Stimulated activated naive B cell treated with anti-CD40 and anti-IgM and Interleukin-4, amounts not matched to agents 10 μg/mL and 1 μg/mL and 100 μg/mL, for 72 hours (primary cell): Measurements from ENCODE around the gene MYOZ2.

ENCODE experiments used
- ATAC-seq, 2 donors: fragments of 150-1000 bp; cut with Tn5 transposase; replicated peaks; 2 replicates each; pipeline ENCODE4 v1.10.0; 2021; ENCODE audit warnings: moderate library complexity in 1 of 2
- DNase-seq: peaks from one replicate; pipeline ENCODE4 v3.0.0; 2021
- H3K27ac Mint-ChIP-seq: one replicate; pipeline ENCODE4 v1.8.0; 2022; ENCODE audit warnings: mild to moderate bottlenecking, mixed read lengths
- H3K27me3 Mint-ChIP-seq, 2 donors: one replicate each; pipeline ENCODE4 v1.8.0; 2022; ENCODE audit warnings: mixed read lengths in 2 of 2
- H3K36me3 Mint-ChIP-seq, 2 donors: one replicate each; pipeline ENCODE4 v1.8.0; 2022; ENCODE audit warnings: mixed read lengths in 2 of 2, mild to moderate bottlenecking in 1 of 2
- H3K4me1 Mint-ChIP-seq, 2 donors: one replicate each; pipeline ENCODE4 v1.8.0; 2022; ENCODE audit warnings: mixed read lengths in 2 of 2, mild to moderate bottlenecking in 1 of 2
- H3K4me3 Mint-ChIP-seq, 2 donors: one replicate each; pipeline ENCODE4 v1.8.0; 2022; ENCODE audit warnings: mild to moderate bottlenecking in 2 of 2, mixed read lengths in 2 of 2, moderate library complexity in 1 of 2
- H3K9me3 Mint-ChIP-seq, 2 donors: one replicate each; pipeline ENCODE4 v1.8.0; 2022; ENCODE audit warnings: mixed read lengths in 2 of 2, mild to moderate bottlenecking in 1 of 2

MYOZ2 gene

DNA sequence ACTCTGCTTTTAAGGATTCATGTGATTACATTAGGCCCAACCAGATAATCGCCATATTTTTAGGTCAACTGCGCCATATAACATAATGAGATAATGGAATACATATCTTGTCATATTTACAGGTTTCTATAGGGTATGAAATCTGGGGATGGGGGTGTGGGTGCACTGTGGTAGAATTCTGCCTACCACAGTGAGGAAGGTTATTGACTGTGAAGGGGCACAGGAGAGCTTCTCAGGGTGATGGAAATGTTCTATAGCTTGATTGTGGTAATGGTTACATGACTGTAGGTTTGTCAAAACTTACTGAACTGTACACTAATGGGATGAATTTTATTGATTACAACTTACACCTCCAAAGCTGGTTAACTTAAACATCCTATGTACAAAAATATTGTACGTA is 92.8 kb downstream of the MYOZ2 start:
- no peak overlapping the region for H3K4me3 Mint-ChIP-seq
- no peak overlapping the region for H3K27ac Mint-ChIP-seq
- no peaks in the 10 kb centered on the region for H3K27me3 Mint-ChIP-seq
- peaks cover 0 to 2% of the 10 kb centered on the region in 2 donors for H3K9me3 Mint-ChIP-seq
- H3K36me3 Mint-ChIP-seq = peaks cover 7 to 20% of the 10 kb centered on the region in 2 donors
- ATAC-seq (no peak), DNase-seq (no peak)
- peaks cover 9 to 16% of the 10 kb centered on the region in 2 donors for H3K4me1 Mint-ChIP-seq

GRCh38 chr4:119229908-119230687 is 94.5 kb downstream of the MYOZ2 start:
- peaks cover 16 to 23% of the 10 kb centered on the region in 2 donors for H3K4me1 Mint-ChIP-seq
- no peaks in the 10 kb centered on the region for H3K9me3 Mint-ChIP-seq
- no peak overlapping the region for H3K27ac Mint-ChIP-seq
- H3K27me3 Mint-ChIP-seq = no peaks in the 10 kb centered on the region
- no peak overlapping the region for H3K4me3 Mint-ChIP-seq
- ATAC-seq = no peak
- peaks cover 1 to 13% of the 10 kb centered on the region in 2 donors for H3K36me3 Mint-ChIP-seq
- no peak for DNase-seq

DNA sequence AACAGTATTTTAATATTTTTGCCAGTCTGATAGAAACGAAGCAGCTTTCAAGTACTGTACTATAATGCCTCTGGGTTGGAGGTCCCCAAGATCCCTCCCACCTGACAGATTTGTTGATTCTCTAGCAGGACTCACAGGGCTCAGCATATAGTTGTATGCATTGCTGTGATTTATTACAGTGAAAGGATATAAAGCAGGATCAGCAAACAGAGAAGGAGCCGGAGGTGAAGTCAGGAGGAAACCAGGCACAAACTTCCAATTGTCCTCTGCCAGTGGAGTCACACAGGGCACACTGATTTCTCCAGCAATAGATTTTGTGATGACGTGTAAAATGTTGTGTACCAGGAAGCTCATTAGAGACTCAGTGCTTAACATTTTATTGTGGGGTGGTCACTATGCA is 95.9 kb downstream of the MYOZ2 start:
- peaks cover 16 to 23% of the 10 kb centered on the region in 2 donors for H3K4me1 Mint-ChIP-seq
- peaks cover 4 to 18% of the 10 kb centered on the region in 2 donors for H3K36me3 Mint-ChIP-seq
- ATAC-seq (no peak), DNase-seq (no peak)
- no peak overlapping the region for H3K4me3 Mint-ChIP-seq
- H3K27me3 Mint-ChIP-seq = no peaks in the 10 kb centered on the region
- no peak overlapping the region for H3K27ac Mint-ChIP-seq
- H3K9me3 Mint-ChIP-seq = no peaks in the 10 kb centered on the region

DNA sequence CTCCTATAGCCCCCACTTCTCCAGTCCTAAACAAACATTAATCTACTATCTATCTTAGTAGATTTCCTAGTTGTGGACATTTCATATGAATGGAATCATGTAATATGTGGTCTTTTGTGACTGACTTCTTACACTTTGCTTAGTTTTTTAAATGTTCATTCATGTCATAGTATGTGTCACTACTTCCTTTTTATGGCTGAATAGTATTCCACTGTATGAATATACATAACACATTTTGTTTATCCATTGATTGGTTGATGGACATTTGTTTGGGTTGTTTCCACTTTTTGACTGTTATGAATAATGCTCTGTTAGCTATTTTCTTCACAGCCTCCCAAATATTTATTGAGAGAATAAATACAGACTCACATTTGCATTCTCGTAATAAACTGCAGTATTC is 96.7 kb downstream of the MYOZ2 start:
- Mint-ChIP-seq H3K27me3 (no peaks in the 10 kb centered on the region), H3K4me1 (peaks cover 16 to 23% of the 10 kb centered on the region in 2 donors), H3K36me3 (peaks cover 7 to 14% of the 10 kb centered on the region in 2 donors), H3K9me3 (no peaks in the 10 kb centered on the region), H3K4me3 (no peak overlapping the region), H3K27ac (no peak overlapping the region)
- DNase-seq (no peak), ATAC-seq (peak in 1 of 2 donors; percentile 45)

- Mint-ChIP-seq H3K27me3 (no peaks in the 10 kb centered on the region), H3K4me3 (peak overlapping the region; percentile 18 to 59), H3K36me3 (peaks cover 7 to 13% of the 10 kb centered on the region in 2 donors), H3K9me3 (no peaks in the 10 kb centered on the region), H3K27ac (no peak overlapping the region), H3K4me1 (peaks cover 18 to 24% of the 10 kb centered on the region in 2 donors)
- ATAC-seq (peak in 1 of 2 donors; percentile 37), DNase-seq (no peak)
Observed at GRCh38 chr4:119233191-119233590, 97.6 kb downstream of the MYOZ2 start.

- H3K4me3 Mint-ChIP-seq = peak overlapping the region; percentile 18 to 59
- peaks cover 7 to 13% of the 10 kb centered on the region in 2 donors for H3K36me3 Mint-ChIP-seq
- H3K27ac Mint-ChIP-seq = peak overlapping the region; percentile 80
- DNase-seq (no peak), ATAC-seq (peak in 1 of 2 donors; percentile 32)
- H3K4me1 Mint-ChIP-seq = peaks cover 20 to 25% of the 10 kb centered on the region in 2 donors
- H3K9me3 Mint-ChIP-seq = no peaks in the 10 kb centered on the region
- no peaks in the 10 kb centered on the region for H3K27me3 Mint-ChIP-seq
Observed at GRCh38 chr4:119233750-119234149, 98.1 kb downstream of the MYOZ2 start.

DNA sequence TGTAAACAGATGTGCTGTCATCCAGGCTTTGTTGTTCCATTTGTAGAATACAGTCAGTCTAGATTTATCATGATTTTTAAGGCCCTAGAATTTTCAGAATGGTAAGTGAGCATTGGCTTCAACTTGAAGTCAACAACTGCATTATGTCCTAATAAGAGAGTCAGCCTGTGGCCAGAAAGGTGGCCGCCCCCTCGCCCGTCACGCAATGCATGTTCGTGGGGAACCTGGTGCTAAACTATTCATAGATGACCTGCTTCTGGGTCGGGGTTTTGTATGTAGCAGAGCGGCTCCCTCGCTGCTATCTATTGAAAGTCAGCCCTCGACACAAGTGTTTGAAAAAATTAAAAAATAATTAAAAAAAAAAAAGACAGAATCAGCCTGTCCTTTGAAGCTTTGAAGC is 101.6 kb downstream of the MYOZ2 start:
- peaks cover 15 to 25% of the 10 kb centered on the region in 2 donors for H3K4me1 Mint-ChIP-seq
- DNase-seq (no peak), ATAC-seq (no peak)
- no peak overlapping the region for H3K27ac Mint-ChIP-seq
- H3K4me3 Mint-ChIP-seq = no peak overlapping the region
- H3K27me3 Mint-ChIP-seq = no peaks in the 10 kb centered on the region
- H3K36me3 Mint-ChIP-seq = peaks cover 7 to 15% of the 10 kb centered on the region in 2 donors
- no peaks in the 10 kb centered on the region for H3K9me3 Mint-ChIP-seq
